HG02870 (cell line): ENCODE results near the gene RSPO4.
A peak's percentile ranks its signal among the peaks of the same experiment; 100 is the strongest.
"Not testable (repeated sequence)": the region's sequence is repeated elsewhere in the genome, so short reads cannot be mapped to it uniquely, and the experiment has no call there.

Experiments
- ATAC-seq: cut with Tn5 transposase; IDR thresholded peaks from one replicate; pipeline ENCODE4 v1.9.1; 2021; ENCODE audit warnings: mild to moderate bottlenecking, moderate library complexity; ENCODE audit not compliant: unreplicated experiment

RSPO4 gene

DNA sequence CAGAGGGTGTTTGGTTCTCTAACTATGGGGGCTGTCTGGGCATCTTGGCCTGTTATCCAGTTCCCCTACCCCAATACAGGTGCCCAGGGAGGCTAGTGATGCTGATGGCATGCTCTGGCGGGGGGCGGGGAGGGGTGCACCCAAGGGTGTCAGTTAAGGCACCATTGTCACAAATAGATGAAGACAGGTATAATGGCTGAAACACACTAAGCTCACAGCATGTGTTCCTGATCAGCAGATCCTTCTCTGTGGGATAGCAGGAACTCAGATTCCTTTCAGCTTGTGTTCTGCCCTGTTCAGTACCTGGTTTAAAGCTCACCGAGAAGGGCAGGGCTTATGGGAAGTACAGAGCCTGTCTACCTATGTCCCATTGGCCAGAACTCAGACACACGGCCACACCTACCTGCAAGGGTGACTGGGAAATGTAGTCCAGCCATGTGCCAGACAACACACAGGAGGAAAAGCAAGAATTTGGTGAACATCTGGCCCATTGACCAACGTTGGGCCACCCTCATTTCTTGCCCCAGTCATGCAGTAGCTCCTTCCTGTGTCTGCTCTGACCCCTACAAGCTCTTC lies 3.4 kb upstream of the RSPO4 start:
- peak; percentile 77 for ATAC-seq

DNA sequence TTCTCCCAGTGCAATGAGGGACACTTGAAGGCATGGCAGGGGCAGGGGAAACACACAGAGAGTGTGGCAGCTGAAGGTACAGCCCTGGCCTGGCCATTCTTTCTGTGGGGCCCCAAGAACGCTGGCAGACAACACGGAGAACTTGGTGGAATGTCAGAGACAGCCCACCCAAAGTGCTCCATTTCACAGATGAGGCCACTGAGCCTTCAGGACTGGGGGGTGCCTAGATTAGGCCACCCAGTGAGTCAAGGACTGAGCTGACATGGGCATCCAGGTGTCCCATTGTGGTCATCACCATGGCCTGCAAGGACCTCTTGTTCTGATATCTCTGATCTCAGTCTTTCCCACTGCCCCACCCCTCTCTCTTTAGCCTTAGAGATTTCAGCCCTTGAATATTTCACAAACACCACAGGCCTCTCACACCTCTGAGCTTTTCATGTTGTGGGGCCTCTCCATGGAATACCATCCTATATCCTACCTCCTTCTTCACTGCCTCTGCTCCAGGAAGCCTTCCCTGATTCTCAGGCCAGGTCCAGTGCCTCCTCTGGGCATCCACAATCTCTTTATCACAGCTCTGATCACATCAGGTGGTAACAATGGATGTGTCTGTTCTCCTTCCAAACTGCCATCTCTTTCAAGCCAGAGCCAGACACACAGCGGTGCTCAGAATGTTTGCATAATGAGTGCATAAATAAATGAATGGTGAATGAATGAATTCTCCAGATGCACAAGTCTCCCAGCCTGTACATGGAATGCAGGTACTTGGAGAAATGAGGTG lies 2.0 kb upstream of the RSPO4 start:
- ATAC-seq = no peak

DNA sequence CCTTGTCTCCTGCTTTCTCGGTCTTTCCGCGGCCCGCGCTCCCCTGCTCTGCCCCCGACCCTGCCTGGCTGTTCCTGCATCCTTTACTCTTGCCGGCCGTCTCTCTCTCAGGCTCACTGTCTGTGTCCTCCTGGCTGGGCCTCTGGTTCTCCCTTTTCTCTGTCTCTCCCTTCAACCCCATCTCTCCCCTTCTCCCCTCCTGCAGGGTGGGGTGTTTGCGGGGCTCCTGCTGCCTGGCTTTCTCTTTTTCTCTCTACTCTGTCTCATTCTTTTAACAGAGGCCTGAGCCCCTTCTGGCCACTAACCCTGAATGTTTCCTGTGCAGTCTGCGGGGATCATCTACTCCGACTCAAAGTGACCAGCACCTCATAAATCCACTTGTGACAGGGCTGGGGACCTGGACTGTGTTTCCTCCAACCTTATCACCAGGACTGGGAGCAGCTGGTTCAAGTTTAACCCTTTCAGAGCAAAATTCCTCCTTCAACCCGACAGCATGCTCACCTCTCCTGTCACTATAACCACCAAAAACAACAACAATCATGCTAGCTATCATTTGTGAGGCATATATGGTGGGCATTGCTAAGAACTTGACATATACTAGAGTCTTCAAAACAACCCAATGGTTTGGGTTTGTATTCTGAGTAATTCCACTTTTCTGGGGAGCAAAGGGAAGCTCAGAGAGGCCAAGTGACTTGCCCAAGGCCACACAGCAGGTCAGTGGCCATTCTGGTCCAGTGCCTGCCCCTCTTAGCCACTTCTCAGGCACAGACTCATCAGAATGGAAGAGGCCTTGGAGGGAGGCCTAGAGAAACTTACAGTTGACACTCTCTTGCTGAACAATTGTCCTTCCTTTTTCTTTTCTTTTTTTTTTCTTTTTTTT lies 811 bp upstream of the RSPO4 start:
- no peak for ATAC-seq

DNA sequence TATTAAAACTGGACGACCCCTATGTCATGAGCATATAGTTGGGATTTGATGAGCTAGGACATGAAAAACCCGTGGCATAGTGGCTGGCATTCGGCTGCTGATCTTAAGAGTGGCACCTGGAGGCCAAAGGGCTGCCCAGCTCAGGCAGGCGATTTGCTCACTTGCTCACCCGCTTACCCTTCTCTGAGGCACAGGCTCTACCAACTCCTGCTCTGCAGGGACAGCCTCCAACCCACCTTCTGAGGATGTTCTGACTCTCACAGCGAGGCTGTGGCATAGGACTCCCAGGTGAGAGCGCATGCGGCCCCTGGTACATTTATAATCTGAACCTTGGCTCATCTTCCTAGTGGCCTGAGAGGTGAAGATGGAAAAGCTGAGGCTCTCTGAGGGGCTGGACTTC lies 995 bp downstream of the RSPO4 start:
- no peak for ATAC-seq

DNA sequence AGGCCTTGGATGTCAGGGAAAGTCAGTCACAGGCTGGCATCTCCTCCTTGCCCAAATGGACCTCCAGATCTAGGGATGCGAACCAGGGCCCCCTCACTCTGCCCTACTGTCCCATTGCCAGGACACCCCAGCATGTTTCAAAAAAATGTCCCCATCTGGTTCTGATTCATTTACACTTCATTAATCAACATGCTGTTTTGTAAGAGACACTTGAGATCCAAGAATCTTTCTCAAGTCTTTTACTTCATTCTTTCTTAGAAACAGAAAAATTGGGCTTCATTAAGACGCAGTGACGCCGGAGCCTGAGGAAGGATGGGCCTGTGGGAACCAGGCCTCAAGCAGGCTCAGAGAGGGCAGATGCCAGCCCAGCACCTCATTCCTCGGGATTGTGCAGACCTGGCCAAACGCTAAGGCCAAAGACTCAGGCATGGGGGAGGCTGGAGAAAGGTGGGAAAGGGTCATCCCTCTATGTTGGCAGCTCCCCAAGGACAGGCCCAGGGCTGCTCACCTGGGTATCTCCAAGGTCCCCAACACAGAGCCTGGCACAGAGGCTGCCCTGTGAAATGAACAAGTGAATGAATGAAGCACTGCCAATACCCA lies 3.8 kb downstream of the RSPO4 start:
- ATAC-seq = no peak

DNA sequence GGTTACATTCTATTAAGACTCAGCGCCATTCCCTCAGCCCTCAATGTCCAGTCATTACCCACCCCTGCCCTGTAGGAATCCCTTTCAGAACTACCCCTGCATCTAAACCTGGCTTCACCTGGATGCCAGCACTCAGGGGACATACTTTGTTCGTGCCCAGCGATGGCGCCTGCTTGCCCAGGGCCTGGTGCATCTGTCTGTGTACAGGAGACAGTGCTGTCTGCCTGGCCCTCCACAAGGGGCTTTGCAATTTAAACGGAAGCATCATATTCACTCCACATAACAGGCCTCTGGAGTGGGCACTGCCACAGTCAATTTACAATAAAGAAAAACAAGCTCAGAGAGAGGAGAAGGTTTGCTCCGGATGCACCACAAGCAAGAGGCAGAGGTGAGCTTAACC lies 4.6 kb downstream of the RSPO4 start:
- no peak for ATAC-seq

DNA sequence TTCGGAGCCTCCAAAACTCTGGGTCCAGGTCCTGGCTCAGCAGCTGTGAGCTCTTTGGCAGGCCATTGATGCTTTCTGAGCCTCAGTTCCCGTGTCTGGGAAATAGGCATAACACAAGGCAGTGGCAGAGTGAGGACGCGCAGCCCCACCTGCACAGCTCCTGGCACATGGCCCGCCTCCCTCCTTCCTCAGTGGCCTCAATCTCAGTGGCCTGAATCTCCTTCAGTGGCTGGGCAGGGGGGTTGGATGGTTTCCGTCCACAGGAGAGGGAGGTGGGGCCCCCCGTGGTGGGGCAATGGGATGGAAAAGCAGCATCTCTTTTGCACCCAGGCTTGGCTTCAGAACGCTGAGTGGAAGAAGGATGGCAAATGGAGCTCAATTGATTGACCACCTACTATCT lies 5.1 kb downstream of the RSPO4 start:
- no peak for ATAC-seq

DNA sequence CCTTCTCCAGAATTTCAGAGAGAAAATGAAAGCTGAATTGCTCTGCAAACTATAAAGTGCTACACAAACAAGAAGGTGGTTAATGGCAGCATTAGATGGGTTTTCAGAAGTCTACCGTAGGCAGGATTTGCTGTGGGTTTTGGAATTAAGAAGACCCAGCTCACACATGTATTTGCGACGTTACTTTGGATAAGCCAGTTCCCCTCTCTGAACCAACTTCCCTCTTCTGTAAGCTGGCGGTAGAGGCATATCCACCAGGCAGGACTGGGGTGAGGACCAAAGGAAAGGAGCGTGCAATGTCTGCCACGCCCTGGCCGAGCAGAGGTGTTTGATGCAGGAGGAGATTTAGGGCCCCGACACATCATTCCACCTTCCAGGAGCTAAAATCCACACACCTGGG lies 6.9 kb downstream of the RSPO4 start:
- ATAC-seq = no peak

DNA sequence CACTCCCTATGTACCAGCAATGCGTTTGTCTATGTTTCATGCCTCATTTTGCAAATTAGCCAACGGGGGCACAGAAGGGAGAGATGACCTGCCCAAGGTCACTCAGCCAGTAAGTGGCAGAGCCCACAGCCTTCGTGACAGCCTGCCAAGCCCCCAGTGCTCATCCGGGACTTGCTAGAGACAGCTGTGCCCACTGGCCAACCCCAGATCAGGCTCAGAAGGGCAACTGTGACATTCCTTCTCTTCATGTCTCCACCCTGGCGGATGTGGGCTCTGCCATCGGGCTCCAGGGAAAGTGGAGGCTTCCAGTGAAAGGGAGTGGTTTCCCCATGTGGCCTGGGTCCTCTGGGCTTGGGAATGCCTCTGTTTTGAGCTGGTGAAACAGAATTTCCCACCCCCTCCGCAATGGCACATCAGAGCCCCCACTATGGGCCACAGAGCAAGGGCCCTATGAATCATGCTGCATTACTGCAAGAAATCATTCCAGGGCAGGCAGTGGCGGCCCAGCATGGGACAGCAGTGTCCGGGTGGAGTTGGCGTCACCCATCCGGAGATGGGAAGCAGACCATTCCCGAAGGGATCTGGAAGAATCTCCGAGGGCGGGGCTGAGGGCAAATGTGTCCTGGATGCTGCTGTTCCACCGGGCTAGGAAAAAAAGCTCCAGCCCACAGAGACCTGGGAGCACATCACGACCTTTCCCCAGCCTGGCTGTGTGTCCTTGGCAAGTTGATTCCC lies 9.1 kb downstream of the RSPO4 start:
- ATAC-seq = no peak

DNA sequence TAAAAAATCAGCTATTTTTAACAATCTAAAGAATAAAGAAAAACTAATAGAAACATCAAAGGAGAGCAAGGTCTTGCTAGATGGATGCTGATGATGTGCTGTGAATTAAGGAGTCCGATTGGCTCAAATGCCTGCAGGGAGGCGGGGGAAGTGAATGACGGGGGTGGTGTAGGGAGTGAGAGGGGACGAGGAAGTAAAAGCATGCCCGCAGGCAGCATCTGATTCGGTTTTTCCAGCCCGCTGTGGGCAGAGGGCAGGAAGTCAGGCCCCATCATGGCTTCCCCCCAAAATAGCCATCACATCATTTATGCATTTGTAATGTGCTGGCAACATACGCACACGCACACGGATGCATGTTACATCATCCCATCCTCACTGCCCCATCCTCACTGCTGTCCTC lies 10.3 kb downstream of the RSPO4 start:
- no peak for ATAC-seq

DNA sequence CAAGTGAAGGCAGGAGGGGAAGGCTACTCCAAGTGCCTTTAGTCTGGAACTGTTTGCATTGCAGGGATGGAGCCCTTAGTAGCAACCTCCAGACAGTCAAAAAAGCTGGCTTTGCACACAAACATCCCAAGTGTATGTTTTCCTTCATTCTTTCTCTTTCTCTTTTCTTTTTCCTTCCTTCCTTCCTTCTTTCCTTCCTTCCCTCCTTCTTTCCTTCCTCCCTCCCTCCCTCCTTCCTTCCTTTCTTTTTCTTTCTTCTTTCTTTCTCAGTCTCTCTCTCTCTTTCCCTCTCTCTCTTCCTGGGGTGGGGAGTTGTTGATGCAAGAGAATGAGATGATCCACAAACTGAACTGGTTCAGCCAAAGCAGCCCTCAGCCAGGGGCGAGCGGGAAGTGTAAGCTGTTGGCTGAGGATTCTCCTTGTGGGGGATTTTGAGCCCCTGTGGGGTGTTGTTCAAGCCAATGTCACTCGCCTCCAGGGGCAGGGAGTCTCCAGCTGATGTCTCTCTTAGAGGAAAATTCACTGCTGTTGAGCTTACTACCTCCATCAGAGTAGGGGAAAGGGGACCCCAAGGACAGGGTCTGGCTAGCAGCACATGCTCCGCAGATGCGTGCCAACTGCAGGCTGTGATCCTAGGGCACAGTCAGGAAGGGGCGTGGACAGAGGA lies 11.7 kb downstream of the RSPO4 start:
- no peak for ATAC-seq

DNA sequence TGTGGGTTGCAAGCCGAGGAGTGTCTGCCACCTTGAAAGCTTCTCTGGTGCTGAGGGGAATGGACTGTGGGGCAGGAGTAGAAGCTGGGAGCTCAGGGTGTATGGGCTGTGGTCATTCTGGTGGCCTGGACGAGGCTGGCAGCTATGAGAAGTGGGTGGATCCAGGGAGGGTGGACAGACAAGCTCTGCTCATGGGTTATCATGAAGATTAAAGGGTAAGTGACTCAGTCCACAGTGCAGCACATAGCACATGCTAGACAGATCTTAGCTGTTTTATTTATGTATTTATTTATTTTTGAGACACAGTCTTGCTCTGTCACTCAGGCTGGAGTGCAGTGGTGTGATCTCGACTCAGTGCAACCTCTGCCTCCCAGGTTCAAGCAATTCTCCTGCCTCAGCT lies 13.8 kb downstream of the RSPO4 start:
- ATAC-seq = no peak

DNA sequence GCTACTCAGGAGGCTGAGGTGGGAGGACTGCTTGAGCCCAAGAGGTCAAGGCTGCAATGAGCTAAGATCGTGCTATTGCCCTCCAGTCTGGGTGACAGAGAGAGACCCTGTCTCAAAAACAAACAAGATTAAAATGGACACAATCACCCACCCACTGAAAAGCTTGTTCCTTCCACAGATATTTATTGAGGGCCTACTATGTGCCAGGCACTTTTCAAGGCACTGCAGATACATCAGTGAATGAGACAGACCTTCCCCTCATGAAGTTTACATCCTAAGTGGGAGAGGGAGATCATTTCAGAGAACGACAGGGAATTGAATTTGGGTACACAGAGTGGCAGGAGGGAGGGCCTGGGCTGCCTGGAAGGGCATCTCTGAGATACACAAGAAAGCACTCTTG lies 14.4 kb downstream of the RSPO4 start:
- no peak for ATAC-seq

DNA sequence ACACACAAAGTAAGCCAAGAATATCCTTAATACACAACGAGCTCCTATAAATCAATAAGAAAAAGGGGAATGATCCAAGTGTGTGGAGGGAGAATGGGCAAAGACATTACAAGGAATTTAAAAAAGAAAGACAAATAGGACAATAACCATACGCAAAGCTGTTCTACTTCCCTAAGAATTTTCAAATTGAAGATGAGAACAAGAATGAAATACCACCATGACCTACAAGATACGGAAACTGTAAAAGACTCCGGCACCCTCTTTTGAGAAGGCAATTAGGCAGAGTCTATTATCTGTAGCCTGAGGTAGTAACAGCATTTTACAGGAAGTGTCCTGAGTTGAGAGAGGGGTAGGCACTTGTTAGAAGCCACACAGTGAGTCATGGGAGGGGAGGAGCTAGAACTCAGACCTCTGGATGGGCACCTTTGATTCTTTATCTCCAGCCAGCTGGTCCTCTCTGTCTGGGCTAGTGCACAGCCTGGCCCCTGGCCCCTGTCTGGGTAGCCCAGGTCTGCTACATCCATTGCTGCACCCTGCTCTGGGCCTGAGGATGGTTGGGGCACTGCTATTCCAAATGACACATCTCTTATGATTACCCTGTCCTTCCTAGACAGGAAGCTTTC lies 15.3 kb downstream of the RSPO4 start:
- ATAC-seq = no peak

DNA sequence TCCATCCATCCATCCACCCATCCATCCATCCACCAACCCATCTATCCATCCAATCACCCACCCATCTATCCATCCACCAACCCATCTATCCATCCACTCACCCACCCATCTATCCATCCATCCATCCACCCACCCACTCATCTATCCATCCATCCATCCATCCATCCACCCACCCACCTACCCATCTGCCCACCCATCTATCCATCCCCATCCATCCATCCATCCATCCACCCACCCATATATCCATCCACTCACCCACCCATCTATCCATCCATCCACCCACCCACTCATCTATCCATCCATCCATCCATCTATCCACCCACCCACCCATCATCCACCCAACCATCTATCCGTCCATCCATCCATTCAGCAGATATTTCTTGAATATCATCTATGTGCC lies 17.1 kb downstream of the RSPO4 start:
- ATAC-seq = not testable (repeated sequence)

DNA sequence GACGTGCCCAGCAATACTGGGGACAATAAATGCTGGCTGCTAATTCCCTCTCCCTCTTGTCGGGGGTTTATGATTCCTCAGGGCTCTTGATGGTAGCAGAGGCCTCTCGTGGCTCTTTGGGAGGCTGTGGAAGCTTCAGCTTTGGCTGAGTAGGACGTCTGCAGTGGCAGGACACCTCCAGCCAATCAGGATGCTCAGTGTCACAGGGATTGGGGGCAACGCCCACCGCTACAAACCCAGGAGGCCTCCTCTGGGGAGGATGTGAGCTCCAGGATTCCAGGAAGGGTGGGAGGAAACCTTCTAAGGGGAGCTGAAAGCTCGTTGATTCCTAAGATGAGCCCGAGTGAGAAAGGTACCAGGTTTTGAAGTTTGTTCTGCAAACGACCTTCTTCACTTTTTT lies 19.4 kb downstream of the RSPO4 start:
- ATAC-seq = no peak

DNA sequence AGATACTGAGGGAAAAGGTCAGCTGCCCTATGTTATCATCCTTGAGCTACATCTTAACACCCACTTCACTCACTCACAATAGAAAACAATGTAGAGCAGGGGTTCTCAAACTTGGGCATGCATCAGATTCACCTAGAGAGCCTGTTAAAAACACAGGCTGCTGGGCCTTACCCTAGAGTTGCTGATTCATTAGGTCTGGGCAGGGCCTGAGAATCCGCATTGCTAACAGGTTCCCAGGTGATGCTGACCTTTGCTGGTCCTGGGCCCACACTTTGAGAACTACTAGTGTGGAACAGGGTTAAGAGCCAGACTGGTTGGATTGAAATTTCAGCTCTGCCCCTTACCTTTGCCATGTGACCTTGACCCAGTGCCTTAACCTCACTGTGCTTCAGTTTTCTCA lies 25.1 kb downstream of the RSPO4 start:
- ATAC-seq = no peak

DNA sequence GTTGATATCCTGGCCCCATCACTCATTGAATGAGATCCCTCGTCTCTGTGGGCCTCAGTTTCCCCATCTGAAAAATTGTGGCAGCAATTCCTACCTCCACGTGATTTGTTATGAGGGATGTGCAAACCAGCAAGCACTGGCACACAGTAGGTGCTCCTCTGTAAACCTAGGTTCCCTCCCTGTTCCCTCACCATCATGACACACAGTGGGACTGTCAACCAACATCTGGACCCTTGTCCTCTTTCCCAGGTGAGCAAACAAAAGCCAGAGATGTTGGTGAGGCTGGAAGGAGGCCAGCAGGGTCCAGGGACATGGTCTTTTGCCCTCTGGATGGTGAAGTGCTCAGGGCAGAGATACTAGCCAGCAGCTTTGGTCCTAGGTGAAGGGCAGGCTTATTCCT lies 26.1 kb downstream of the RSPO4 start:
- ATAC-seq = no peak

DNA sequence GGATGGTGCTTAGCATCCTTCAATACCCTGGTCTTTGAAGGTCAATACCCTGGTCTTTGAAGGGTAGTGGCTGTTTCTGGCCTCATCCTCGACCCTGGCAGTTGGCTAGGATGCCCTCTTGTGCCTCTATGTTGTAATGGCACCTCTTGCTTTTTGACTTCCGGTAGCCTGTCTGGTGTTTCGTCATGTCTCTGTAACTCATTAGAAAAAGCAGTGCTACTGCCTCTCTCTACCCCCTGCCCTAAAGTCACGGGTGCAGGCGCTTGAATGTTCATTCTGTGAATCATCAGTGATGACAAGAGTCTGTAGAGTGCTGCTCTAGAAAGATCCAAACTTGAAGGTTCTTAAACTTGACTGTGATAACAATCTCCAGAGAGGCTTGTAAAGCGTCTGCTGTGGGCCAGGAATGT lies 28.3 kb downstream of the RSPO4 start:
- no peak for ATAC-seq

DNA sequence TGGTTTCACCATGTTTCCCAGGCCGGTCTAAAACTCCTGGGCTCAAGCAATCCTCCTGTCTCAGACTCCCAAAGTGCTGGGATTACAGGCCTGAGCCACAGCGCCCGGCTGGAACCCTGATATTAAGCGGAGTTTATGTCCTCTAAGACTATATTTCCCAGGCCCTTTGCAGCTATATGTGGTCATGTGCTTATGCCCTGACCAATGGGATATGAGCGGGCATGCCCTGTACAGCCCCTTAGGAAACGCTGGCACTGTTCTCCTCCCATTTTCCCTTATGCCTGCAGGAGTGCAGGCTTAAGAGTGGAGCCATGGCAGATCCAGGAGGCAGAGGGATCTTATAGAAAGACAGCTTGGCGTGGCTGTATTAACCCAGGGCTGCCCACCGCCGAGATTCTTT lies 29.9 kb downstream of the RSPO4 start:
- no peak for ATAC-seq
